Testis (tissue), 3 donors: ENCODE data around the gene CCNY. TPM values are rescaled to one million over a fixed set of nuclear protein-coding genes. Genes with fewer than 3 reads are reported as not detected.

ENCODE experiments used
- DNase-seq: peaks from one replicate; pipeline ENCODE4 v3.0.0-alpha.2; 2019
- H3K27ac ChIP-seq, 2 donors: fragments of 200-600 bp; sonication (generic); one replicate each; pipeline ENCODE4 v1.5.1; 2019
- H3K27me3 ChIP-seq: fragments of 200-600 bp; sonication (generic); one replicate; pipeline ENCODE4 v1.5.1; 2019
- H3K36me3 ChIP-seq: fragments of 200-600 bp; sonication (generic); one replicate; pipeline ENCODE4 v1.5.1; 2017; ENCODE audit warnings: low read depth; ENCODE audit errors: missing control alignments
- H3K4me1 ChIP-seq: fragments of 200-600 bp; sonication (generic); one replicate; pipeline ENCODE4 v1.5.1; 2019
- H3K4me3 ChIP-seq, 2 donors: fragments of 200-600 bp; sonication (generic); one replicate each; pipeline ENCODE4 v1.5.1; 2017 to 2019
- H3K9me3 ChIP-seq: fragments of 200-600 bp; sonication (generic); one replicate; pipeline ENCODE4 v1.5.1; 2017
- POLR2A ChIP-seq: fragments of 450-650 bp; IDR thresholded peaks from one replicate; pipeline ENCODE4 v1.6.1; 2017; ENCODE audit warnings: antibody characterized with exemption, mild to moderate bottlenecking, moderate library complexity
- WGBS, 2 donors: methylation state at CpG; one replicate each; pipeline ENCODE4 v1.1.5; 2018; 5-methylcytosine and 5-hydroxymethylcytosine counted together
- intact Hi-C: fragments of 100-400 bp; cut with DNase I; formaldehyde crosslinking; loops from one replicate; pipeline ENCODE4 v1.15.1; 2023; ENCODE audit warnings: low total_unique reads
- polyA plus RNA-seq: library from polyadenylated mRNA; stranded (reverse); fragments of 350-450 nt; fragmentation: Illumina TruSeq; extraction: RNeasy Lipid Tissue Mini Kit (QIAGEN cat#74804); gene quantifications from one replicate; pipeline ENCODE4 v1.2.3, GENCODE V29; 2014; ENCODE audit warnings: low read depth, low replicate concordance; ENCODE audit not compliant: insufficient read depth
- total RNA-seq, 2 donors: library from RNA; depleted of rRNA; stranded (reverse); fragments of >200 nt; gene quantifications; one replicate each; pipeline ENCODE4 v1.2.3, GENCODE V29; 2016
- TF ChIP-seq, protein P1 (sequence below), 3 experiments: fragments of 450-650 bp in 2 of 3; fragments of 200-600 bp in 1 of 3; sonication (generic) in 1 of 3; IDR thresholded peaks; one replicate each; pipeline ENCODE4 v1.5.1; 2016 to 2019; ENCODE audit warnings: antibody characterized with exemption in 3 of 3, mild to moderate bottlenecking in 2 of 3, moderate library complexity in 1 of 3

The CCNY gene
- total and polyA plus RNA-seq, 3 donors from 2014 or later: 103 to 380 (median 132) TPM

DNA sequence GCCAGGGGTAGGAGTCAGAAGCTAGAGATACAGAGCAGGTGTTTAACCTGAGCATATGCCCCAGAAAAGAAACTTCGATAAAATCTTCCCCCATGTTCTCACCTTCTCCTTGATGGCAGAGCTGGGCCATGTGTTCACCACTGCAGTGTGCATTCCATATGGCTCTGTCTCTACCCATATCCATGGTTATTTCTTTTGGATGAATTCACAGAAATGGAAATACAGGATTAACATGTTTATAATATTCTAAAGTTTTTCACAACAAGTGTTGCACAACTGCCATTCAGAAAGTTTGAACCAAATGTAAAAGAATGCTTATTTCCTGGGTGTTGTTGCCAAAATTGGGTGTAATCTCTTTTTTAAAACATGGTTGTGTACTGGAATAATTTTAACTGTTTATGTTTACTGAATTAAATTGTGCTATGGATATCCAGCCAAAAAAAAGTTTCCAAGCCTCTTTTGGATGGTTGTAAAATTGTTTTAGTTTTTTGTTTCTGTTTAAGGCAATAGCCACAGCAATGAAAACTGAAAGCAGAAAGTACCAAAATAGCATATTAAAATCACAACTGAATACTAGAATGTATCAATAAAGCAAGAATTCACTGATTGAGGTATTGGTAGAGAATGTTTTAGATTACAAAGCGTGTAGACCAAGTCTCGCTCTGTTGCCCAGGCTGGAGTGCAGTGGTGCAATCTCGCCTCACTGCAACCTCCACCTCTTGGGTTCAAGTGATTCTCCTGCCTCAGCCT lies 19.9 kb upstream of the CCNY start:
- TF ChIP-seq POLR2A: no peak
- TF ChIP-seq, protein P1, sequence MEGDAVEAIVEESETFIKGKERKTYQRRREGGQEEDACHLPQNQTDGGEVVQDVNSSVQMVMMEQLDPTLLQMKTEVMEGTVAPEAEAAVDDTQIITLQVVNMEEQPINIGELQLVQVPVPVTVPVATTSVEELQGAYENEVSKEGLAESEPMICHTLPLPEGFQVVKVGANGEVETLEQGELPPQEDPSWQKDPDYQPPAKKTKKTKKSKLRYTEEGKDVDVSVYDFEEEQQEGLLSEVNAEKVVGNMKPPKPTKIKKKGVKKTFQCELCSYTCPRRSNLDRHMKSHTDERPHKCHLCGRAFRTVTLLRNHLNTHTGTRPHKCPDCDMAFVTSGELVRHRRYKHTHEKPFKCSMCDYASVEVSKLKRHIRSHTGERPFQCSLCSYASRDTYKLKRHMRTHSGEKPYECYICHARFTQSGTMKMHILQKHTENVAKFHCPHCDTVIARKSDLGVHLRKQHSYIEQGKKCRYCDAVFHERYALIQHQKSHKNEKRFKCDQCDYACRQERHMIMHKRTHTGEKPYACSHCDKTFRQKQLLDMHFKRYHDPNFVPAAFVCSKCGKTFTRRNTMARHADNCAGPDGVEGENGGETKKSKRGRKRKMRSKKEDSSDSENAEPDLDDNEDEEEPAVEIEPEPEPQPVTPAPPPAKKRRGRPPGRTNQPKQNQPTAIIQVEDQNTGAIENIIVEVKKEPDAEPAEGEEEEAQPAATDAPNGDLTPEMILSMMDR (IDR thresholded peaks at IDR 0.05): no peak
- DNase-seq: no peak
- 68 to 91% methylated on average over 4 of the region's 4 CpGs for WGBS, 2 donors
- H3K27ac ChIP-seq: no peak overlapping the region
- no peak overlapping the region for H3K4me3 ChIP-seq
- no peaks in the 10 kb centered on the region for H3K4me1 ChIP-seq
- intact Hi-C loops: no loop called here
- no peaks in the 10 kb centered on the region for H3K36me3 ChIP-seq
- H3K9me3 ChIP-seq: no peaks in the 10 kb centered on the region
- no peaks in the 10 kb centered on the region for H3K27me3 ChIP-seq

DNA sequence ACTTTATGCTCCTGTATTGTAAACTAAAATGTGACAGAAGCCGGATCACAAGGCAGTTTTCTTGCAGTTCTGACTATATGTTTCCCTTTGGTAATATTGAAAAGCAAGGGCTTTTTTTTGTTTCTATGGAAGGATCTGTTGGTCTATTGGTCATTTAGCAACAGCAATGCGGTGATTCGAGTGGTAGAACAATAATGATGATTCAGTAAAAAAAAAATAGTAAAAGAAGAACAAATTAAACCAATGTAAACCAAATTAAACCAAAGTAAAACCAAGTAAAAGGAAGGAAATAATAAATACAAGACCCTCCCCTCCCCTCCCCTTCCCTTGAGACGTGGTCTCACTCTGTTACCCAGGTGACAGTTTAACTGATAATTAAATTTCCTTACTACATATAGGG lies 17.8 kb upstream of the CCNY start:
- intact Hi-C loops: no loop called here
- no peak for TF ChIP-seq POLR2A
- TF ChIP-seq, protein P1 (IDR thresholded peaks at IDR 0.05): no peak
- Histone ChIP-seq H3K27ac (no peak overlapping the region), H3K36me3 (no peaks in the 10 kb centered on the region), H3K4me1 (no peaks in the 10 kb centered on the region), H3K9me3 (no peaks in the 10 kb centered on the region), H3K4me3 (no peak overlapping the region), H3K27me3 (no peaks in the 10 kb centered on the region)
- WGBS, 2 donors: 92 to 97% methylated on average over 4 of the region's 4 CpGs
- no peak for DNase-seq

DNA sequence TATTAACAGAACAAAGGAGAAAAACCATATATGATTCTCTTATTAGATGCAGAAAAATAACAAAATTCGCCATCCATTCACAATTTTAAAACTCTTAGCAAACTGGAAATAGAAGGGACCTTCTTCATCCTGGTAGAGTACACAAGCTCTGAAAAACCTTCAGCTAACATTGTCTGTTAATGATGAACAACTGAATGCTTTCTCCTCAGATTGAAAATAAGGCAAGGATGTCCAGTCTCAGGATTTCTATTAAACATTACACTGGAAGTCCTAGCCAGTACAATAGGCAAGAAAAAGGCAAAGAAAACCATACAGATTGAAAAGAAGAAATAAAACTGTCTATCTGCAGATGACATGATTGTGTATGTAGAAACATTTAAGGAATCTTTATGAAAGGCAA lies 16.0 kb upstream of the CCNY start:
- no peaks in the 10 kb centered on the region for H3K4me1 ChIP-seq
- no peaks in the 10 kb centered on the region for H3K36me3 ChIP-seq
- TF ChIP-seq, protein P1 (IDR thresholded peaks at IDR 0.05): no peak
- TF ChIP-seq POLR2A: no peak
- no peak for DNase-seq
- no peak overlapping the region for H3K27ac ChIP-seq
- no peak overlapping the region for H3K4me3 ChIP-seq
- WGBS, 2 donors: 94 to 96% methylated on average over 1 of the region's 1 CpG
- H3K27me3 ChIP-seq: no peaks in the 10 kb centered on the region
- intact Hi-C loops: no loop called here
- no peaks in the 10 kb centered on the region for H3K9me3 ChIP-seq

DNA sequence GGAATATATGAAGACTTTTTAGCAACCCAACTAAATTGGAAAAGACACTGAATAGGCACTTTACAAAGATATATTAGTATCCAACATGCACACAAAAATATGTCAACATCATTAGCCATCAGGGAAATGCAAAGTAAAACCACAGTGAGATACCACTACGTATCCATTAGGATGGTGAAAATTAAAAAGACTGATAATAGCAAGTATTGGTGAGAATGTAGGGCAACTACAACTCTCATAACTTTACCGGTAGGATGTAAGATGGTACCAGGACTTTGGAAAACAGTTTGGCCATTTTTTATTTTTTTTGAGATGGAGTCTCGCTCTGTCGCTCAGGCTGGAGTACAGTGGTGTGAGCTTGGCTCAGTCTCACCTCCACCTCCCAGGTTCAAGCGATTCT lies 13.7 kb upstream of the CCNY start:
- Histone ChIP-seq H3K27ac (no peak overlapping the region), H3K27me3 (no peaks in the 10 kb centered on the region), H3K9me3 (no peaks in the 10 kb centered on the region), H3K4me3 (no peak overlapping the region), H3K36me3 (no peaks in the 10 kb centered on the region), H3K4me1 (peaks cover under 1% of the 10 kb centered on the region)
- 96 to 97% methylated on average over 5 of the region's 5 CpGs for WGBS, 2 donors
- TF ChIP-seq, protein P1 (IDR thresholded peaks at IDR 0.05): no peak
- TF ChIP-seq POLR2A: no peak
- no peak for DNase-seq
- intact Hi-C loops: no loop called here

DNA sequence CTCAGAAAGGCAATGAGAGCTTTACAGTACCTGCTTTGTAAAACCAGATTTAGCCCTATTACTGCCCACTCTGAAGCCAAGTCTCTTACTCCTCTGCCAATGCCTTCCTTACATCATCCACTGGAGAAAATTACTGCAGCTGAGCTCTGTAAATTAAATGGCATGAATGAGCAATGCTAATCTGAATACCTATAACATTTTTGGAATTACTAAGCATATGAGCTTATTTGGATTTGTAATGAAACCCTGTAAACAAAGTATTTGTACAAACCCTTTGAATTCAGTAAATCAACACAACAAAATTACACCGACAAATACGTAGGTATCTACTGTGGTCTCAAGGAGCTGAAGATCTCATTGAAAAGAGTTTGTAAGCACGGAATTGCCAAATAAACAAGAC lies 12.1 kb upstream of the CCNY start:
- no peaks in the 10 kb centered on the region for H3K9me3 ChIP-seq
- DNase-seq: no peak
- intact Hi-C loops: no loop called here
- no peak for TF ChIP-seq POLR2A
- TF ChIP-seq, protein P1 (IDR thresholded peaks at IDR 0.05): no peak
- H3K36me3 ChIP-seq: no peaks in the 10 kb centered on the region
- WGBS, 2 donors: 85 to 90% methylated on average over 3 of the region's 3 CpGs
- H3K27me3 ChIP-seq: no peaks in the 10 kb centered on the region
- H3K4me1 ChIP-seq: peaks cover 9% of the 10 kb centered on the region
- no peak overlapping the region for H3K4me3 ChIP-seq
- no peak overlapping the region for H3K27ac ChIP-seq
